Gastrocnemius medialis (tissue), 4 donors: ENCODE measurements around the gene LSAMP. TPM values are rescaled to one million over a fixed set of nuclear protein-coding genes. Genes with fewer than 3 reads are reported as not detected.

Source experiments
- ATAC-seq, 2 donors: fragments of 150-250 bp; one replicate each; pipeline ENCODE4 v1.9.1; 2016
- DNase-seq, 2 donors: peaks; one replicate each; pipeline ENCODE4 v3.0.0-alpha.2; 2019
- H3K27ac ChIP-seq, 4 donors: fragments of 200-600 bp; sonication (generic); 1 replicate in 1 of 4; 2 replicates in 3 of 4; pipeline ENCODE4 v1.5.1; 2016 to 2018; ENCODE audit warnings: mild to moderate bottlenecking in 2 of 4, moderate library complexity in 1 of 4
- H3K27me3 ChIP-seq, 3 donors: fragments of 200-600 bp; sonication (generic) in 2 of 3; 1 replicate in 1 of 3; 2 replicates in 2 of 3; pipeline versions ENCODE4 v1.5.1 to v1.6.0; 2016 to 2019; ENCODE audit warnings: mild to moderate bottlenecking in 1 of 3, moderate library complexity in 1 of 3
- H3K36me3 ChIP-seq, 2 donors: fragments of 200-600 bp; sonication (generic) in 1 of 2; one replicate each; pipeline ENCODE4 v1.5.1; 2017 to 2018
- H3K4me1 ChIP-seq, 2 donors: fragments of 200-600 bp; sonication (generic) in 1 of 2; one replicate each; pipeline ENCODE4 v1.5.1; 2016 to 2017; ENCODE audit warnings: mild to moderate bottlenecking in 2 of 2
- H3K4me3 ChIP-seq, 4 donors: fragments of 200-600 bp; sonication (generic) in 3 of 4; 1 replicate in 1 of 4; 2 replicates in 3 of 4; pipeline ENCODE4 v1.5.1; 2016 to 2019; ENCODE audit warnings: mild to moderate bottlenecking in 2 of 4
- H3K9me3 ChIP-seq, 3 donors: fragments of 200-600 bp; sonication (generic) in 2 of 3; 1 replicate in 1 of 3; 2 replicates in 2 of 3; pipeline ENCODE4 v1.5.1; 2016 to 2019
- CTCF ChIP-seq, 5 experiments: fragments of 450-650 bp in 3 of 5; fragments of 200-600 bp in 2 of 5; sonication (generic) in 2 of 5; IDR thresholded peaks in 4 of 5; conservative IDR thresholded peaks in 1 of 5; 1 replicate in 4 of 5; 2 replicates in 1 of 5; pipeline ENCODE4 v1.5.1; 2016 to 2019; ENCODE audit warnings: antibody characterized with exemption in 5 of 5, mild to moderate bottlenecking in 3 of 5, moderate library complexity in 3 of 5
- POLR2A ChIP-seq, 2 donors: fragments of 450-650 bp; IDR thresholded peaks; one replicate each; pipeline ENCODE4 v1.6.1; 2017; ENCODE audit warnings: antibody characterized with exemption in 2 of 2, mild to moderate bottlenecking in 2 of 2, moderate library complexity in 2 of 2
- in situ Hi-C, 4 donors: fragments of 200-750 bp; cut with MboI; loops; one replicate each; pipeline versions ENCODE4 v1.15.0 to v1.8.0; 2017; ENCODE audit warnings: low sequenced_read_pairs in 4 of 4
- intact Hi-C: fragments of 100-400 bp; cut with DNase I; formaldehyde crosslinking; loops from one replicate; pipeline ENCODE4 v1.15.1; 2023; ENCODE audit warnings: low total_unique reads
- total RNA-seq, 4 donors: library from RNA; depleted of rRNA; stranded (reverse); fragments of >200 nt; gene quantifications; one replicate each; pipeline versions ENCODE4 v1.1.0 to v1.2.3, GENCODE V29; 2016

The LSAMP gene
- total RNA-seq, 4 donors from 2014 or later: 0.07 to 0.10 TPM; not detected in 2

DNA sequence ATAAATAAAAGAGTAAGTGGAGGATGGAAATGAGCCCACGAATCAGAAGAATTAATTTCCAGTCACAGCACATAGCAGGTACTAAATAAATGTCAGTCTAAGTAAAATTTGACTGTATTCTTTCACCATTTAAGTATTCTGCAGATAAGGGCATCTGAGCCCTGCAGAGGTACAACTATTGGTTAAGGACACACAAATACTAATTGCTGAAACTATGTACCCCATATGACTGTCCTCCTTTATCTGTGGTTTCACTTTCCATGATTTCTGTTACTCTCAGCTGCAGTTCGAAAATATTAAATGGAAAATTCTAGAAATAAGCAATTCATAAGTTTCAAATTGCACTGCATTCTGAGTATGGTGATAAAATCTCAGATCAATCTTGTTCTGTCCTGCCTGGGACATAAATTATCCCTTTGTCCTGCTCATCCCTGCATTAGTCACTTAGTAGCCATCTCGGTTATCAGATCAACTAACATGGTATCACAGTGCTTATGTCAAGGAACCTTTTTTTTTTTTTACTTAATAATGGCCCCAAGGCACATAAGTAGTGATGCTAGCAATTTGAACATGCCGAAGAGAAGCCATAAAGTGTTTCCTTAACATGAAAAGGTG, 95.1 kb downstream of the LSAMP start:
- no peaks in the 10 kb centered on the region for H3K4me1 ChIP-seq
- ATAC-seq (no peak), DNase-seq (no peak)
- in situ Hi-C loops (no loop called here), intact Hi-C loops (no loop called here)
- H3K27me3 ChIP-seq: no peaks in the 10 kb centered on the region
- no peak overlapping the region for H3K4me3 ChIP-seq
- TF ChIP-seq CTCF (IDR thresholded peaks at IDR 0.05 in 4 of 5, conservative IDR thresholded peaks at IDR 0.05 in 1 of 5) (no peak), POLR2A (IDR thresholded peaks at IDR 0.05) (no peak)
- no peaks in the 10 kb centered on the region for H3K36me3 ChIP-seq
- no peaks in the 10 kb centered on the region for H3K9me3 ChIP-seq
- H3K27ac ChIP-seq: no peak overlapping the region

GRCh38 chr3:116348216-116348615, 97.1 kb downstream of the LSAMP start:
- intact Hi-C loops: no loop called here
- Histone ChIP-seq H3K27ac (no peak overlapping the region), H3K4me1 (no peaks in the 10 kb centered on the region), H3K36me3 (no peaks in the 10 kb centered on the region), H3K4me3 (no peak overlapping the region), H3K27me3 (no peaks in the 10 kb centered on the region), H3K9me3 (no peaks in the 10 kb centered on the region)
- DNase-seq (no peak), ATAC-seq (no peak)
- in situ Hi-C loops: no loop called here
- TF ChIP-seq CTCF (IDR thresholded peaks at IDR 0.05 in 4 of 5, conservative IDR thresholded peaks at IDR 0.05 in 1 of 5) (no peak), POLR2A (IDR thresholded peaks at IDR 0.05) (no peak)

- ATAC-seq: no peak
- intact Hi-C loops: no loop called here
- no peak for TF ChIP-seq POLR2A (IDR thresholded peaks at IDR 0.05)
- no peak for TF ChIP-seq CTCF (IDR thresholded peaks at IDR 0.05 in 4 of 5, conservative IDR thresholded peaks at IDR 0.05 in 1 of 5)
- H3K4me1 ChIP-seq: no peaks in the 10 kb centered on the region
- H3K36me3 ChIP-seq: no peaks in the 10 kb centered on the region
- no peaks in the 10 kb centered on the region for H3K9me3 ChIP-seq
- H3K27me3 ChIP-seq: no peaks in the 10 kb centered on the region
- in situ Hi-C loops: no loop called here
- H3K4me3 ChIP-seq: no peak overlapping the region
- DNase-seq: no peak
- no peak overlapping the region for H3K27ac ChIP-seq
Observed at GRCh38 chr3:116342499-116342898, 102.8 kb downstream of the LSAMP start.

DNA sequence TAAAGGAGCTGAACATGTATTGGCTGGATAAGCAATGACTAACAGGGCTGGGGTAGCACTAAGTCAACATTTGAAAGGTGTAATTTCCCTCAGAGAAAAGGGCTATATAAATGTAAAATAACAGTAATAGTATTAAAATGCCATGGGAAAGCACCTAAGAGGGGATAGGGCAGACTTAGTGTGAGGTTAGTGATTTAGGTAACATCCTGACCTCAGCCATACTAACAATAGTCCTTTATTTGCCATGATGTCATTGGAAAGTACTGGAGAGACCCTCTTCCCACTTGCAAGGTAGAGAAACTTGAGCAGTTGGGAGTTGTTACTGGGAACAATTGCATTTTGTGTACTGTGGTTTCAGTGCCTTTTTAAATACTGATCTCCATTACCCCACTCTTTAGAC, 103.4 kb downstream of the LSAMP start:
- DNase-seq (no peak), ATAC-seq (no peak)
- Histone ChIP-seq H3K27ac (no peak overlapping the region), H3K4me1 (no peaks in the 10 kb centered on the region), H3K4me3 (no peak overlapping the region), H3K36me3 (no peaks in the 10 kb centered on the region), H3K9me3 (no peaks in the 10 kb centered on the region), H3K27me3 (no peaks in the 10 kb centered on the region)
- intact Hi-C loops: no loop called here
- in situ Hi-C loops: no loop called here
- TF ChIP-seq CTCF (IDR thresholded peaks at IDR 0.05 in 4 of 5, conservative IDR thresholded peaks at IDR 0.05 in 1 of 5) (no peak), POLR2A (IDR thresholded peaks at IDR 0.05) (no peak)

- H3K4me3 ChIP-seq: no peak overlapping the region
- intact Hi-C loops (no loop called here), in situ Hi-C loops (no loop called here)
- no peaks in the 10 kb centered on the region for H3K4me1 ChIP-seq
- TF ChIP-seq CTCF (IDR thresholded peaks at IDR 0.05 in 4 of 5, conservative IDR thresholded peaks at IDR 0.05 in 1 of 5) (no peak), POLR2A (IDR thresholded peaks at IDR 0.05) (no peak)
- H3K27me3 ChIP-seq: no peaks in the 10 kb centered on the region
- no peak overlapping the region for H3K27ac ChIP-seq
- DNase-seq: no peak
- H3K9me3 ChIP-seq: no peaks in the 10 kb centered on the region
- ATAC-seq: no peak
- no peaks in the 10 kb centered on the region for H3K36me3 ChIP-seq
Observed at GRCh38 chr3:116341381-116341780, 103.9 kb downstream of the LSAMP start.
